ENCODE measurements around the gene WDR45B.

WDR45B gene

DNA sequence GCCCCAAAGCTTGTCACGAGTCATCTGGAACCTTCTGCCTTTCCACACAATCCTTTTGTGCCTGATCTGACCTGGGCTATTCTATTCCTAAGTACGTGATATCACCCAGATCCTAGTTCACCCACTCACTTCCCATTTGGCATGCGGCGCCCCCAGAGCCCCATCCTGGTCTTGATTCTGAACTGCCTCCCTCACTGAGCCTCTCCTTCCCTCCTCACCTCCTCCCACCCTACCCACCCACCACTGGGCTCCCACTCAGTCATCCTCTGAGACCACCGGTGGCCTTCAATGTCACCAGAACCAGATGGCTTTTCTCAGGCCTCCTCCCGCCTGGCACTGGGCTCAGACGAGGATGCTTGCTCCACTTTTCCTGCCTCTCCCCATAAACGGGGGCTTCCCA is 18.5 kb downstream of the WDR45B start:
- DNase-seq (ENCODE audit: low spot score): no peak

DNA sequence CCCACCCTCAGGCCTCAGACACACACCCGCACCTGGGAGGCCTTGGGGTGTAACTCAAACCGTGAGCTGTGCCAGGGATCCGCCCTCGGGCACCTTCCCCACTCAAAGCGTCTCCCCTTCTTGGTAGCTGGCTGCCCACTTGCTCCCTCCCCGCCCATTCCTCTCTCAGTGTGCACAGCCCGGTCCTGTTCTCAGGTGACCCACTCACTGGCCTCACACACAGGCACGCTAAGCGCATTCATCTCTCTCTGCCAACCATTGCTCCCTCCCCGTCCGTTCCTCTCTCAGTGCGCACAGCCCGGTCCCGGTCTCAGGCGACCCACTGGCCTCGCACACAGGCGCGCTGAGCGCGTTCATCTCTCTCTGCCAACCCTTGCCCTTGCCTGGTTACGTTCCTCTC is 20.8 kb downstream of the WDR45B start:
- DNase-seq (ENCODE audit: low spot score): no peak

DNA sequence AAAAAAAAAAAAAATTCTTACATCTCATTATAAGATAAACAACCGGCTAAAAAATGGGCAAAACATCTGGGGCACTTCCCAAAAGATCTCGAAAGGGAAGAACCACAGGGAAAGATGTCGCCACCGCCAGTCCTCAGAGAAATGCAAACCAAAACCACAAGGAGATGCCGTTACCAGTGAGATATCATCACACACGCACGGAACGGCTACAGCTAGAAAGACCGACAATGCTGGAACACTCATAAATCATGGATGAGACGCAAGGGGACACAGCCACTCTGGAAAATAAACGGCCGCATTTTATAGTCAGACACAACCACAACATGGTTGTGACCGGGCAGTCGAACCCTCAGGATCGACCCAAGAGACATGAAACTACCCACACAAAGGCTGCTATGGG is 24.5 kb downstream of the WDR45B start:
- DNase-seq (ENCODE audit: low spot score): no peak

DNA sequence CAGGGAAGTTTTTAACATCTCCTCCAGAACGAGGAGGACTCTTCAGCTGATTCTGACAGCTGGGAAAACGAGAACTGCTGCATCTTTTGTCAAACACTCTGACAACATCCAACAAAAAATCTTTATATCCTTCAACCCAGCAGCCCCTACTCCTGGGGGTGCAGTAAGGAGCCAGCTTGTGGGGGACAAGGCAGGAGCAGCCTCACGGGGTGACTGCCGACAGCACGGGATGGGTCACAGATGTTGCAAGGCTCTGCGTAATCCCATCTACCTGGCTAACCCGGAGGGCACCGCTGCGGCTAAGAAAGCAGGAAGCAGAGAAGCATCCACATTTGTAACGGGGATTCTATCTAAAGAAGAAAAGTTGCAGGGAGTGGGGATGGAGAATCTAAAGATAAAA is 28.6 kb downstream of the WDR45B start:
- no peak for DNase-seq (ENCODE audit: low spot score)

DNA sequence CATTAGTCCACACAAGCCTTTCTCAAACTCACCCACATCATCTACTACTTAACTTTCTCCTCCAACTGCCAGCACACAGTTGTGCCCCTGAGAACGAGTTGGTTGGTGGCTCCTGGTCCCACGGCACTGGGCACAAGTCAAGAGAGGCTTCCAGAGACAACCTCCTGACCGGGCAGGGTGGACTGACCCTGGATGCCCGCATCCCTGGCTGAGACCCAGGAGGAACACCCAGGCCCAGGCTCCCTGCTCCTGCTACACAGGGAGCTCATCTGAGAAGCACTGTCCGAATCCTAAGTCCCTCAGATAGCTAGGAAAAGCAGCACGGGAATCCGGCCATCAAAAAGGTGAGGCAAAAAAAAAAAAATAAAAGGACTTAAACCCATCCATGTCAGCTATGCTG is 29.0 kb downstream of the WDR45B start:
- DNase-seq (ENCODE audit: low spot score): no peak

DNA sequence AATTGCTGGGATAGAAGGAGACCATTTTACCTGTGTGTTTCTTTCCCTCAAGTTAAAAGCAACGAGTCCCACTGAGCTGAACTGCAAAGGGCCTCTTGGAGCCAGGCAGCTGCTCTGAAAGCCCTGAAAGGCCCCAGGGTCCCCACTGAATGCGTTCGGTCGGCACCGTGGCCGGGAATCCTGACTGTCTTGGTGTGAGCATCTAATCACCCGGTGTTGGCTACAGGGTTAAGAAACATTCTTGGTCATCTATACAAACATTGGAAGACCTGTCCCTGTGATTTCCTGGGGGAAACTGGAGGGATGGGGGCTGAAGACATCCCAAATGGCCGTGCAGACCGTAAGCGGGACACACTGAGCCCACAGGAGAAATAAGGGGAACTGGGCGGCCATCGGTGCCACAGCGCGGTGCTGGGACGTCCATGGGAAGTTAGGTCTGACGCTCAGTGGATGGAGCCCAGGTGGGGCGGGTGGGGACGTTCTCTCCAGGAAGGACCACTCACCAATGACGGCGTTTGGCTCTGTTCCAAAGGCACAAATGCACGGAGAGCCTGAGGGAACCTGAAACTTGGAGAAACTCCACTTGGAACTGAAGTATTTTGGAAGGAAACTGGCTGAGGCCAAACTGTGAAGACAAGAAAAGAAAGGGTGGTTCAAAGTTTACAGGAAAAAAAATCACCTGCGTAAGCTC is 32.1 kb downstream of the WDR45B start:
- no peak for DNase-seq (ENCODE audit: low spot score)

DNA sequence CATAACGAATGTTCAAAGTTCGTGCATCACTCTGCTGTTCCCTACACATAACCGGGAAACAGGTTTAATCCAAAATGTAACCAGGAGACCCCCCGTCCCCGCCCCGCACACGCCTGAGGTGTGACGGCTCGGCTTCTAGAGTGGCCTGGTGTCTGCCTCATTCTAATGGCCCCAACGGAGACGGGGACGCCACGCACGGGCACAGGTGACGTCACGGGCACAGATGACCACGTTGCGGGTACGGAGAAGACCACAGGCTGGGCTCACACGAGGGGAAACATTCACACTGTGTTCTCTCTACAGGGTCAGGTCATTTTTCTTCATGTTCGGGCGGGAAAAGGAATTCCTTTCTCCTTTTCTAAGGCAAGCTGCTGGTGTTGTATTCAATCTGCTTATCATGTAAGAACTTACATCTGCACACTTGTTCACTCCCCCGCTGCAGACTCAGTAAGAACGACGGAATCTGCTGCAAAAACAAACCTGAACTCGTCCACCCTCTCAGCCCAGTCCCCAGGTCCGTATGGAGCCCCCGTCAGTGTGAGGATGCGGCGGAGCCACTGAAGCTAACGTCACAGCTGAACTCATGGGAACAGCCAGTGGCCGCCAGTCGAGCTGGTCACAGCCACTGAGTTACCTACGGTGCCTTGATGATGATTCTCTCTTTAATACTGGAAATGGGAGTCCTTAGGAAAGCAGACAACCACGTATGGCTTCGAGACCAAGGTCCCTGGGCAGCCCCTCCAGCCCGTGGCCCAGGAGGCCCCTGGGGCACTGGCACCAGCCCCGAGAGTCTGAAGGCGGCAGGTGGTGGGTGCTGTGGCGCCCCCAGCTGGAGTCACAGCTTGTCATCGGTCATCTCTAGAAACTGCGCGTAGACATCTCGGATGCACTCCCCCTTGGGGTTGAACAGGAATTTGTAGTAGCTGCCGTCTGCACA is 32.9 kb downstream of the WDR45B start:
- no peak for DNase-seq (ENCODE audit: low spot score)

DNA sequence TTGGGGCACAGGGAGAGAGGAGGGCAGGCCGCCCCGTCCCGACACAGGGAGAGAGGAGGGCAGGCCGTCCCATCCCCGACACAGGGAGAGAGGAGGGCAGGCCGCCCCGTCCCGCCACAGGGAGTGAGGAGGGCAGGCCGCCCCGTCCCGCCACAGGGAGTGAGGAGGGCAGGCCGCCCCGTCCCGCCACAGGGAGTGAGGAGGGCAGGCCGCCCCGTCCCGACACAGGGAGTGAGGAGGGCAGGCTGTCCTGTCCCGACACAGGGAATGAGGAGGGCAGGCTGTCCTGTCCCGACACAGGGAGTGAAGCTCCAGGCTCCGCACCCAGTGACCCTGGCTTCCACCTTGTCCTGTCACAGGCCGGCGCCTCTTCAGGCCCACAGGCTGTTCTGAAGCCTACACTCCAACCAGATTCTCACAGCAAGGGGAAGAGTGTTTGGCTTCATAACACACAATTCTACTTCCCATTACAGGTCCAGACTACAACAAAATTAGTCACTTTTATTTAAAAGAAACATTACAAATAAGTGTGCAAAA is 34.1 kb downstream of the WDR45B start:
- no peak for DNase-seq (ENCODE audit: low spot score)

DNA sequence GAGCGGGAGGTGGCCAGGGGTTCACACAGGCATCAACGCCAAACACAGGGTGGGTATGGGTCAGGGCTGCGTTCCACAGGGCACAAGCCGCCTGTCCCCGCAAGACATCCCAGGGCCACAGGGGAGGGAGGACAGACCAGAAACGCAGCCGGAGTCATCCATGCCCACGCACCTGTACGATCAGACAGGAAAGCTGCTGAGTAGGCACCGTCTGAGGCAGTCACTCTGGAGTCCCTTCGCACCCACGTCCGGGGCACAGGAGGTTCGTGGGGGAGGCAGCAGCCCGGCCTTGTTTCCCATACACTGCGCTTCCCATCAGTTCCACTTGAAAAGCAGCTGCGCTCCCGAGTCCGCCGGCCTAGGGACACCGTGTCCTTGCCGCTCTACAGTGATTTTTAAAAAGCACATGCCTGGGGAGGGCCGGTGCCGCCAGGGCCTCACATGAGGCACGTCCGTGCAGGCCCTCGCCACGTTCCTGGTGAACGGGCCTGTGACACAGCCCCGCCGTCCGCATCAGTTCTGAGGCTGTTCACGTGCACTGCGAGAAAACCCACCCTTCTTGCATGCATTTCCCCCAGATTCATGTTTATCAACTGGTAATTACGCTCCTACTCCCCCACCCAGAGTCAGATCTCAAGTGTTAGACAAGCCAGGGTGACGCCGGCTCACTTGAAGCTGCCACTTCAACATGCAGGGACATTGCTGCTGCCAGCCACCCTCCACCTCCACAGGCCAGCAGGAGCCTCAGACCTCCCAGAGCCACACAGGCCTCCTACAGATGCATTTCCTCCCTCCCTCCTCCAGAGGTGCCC is 34.8 kb downstream of the WDR45B start:
- peak; percentile 42 for DNase-seq (ENCODE audit: low spot score)

DNA sequence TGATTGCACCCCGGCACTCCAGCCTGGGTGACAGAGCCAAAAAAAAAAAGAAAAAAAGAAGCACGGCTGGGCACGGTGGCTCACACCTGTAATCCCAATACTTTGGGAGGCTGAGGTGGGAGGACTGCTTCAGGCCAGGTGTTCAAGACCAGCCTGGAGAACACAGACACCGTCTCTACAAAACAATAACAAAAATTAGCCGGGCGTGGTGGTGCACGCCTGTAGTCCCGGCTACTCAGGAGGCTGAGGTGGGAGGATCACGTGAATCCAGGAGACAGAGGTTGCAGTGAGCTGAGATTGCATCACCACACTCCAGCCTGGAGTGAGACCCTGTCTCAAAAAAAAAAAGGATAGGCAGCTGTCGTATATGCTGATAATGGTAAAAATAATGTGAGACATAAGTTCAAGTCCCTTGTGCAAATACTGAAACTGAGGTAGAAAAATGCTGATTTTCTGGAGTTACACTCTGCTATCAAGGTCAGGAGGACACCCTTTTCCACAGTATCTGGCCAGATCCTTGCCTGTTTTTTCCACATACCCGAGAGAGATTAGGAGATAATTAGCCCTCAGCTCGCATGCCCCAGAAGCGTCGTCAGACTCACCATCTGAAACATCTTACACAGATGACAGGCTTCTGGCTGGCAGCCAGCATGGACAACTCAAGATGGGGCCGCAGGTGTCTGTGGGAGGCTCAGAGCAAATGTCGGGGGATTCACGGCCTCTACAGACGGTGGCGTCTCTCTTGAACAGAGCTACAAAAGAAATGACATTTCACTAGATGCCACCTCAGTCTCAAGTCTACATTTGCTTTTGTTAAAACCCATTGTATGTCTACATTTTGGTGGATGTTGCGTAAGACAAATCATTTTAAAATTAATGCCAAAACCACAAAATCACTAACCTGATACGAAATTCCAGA is 36.8 kb downstream of the WDR45B start:
- peak; percentile 98 for DNase-seq (ENCODE audit: low spot score)

DNA sequence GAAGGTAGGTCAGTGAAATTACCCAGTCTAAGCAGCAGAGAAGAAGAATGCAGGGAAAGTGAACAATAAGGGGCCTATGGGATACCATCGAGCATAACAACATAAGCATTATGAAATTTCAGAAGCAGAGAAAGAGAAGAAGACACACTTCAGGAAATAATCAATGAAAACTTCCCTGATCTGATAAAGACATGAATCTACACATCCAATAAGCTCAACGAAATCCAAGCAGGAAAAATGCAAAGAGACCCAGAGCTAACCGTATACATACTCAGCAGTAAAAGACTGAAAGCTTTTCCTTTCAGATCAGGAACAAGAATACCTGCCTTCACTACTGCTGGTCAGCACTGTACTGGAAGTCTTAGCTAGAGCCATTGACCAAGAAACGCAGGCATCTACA is 38.6 kb downstream of the WDR45B start:
- no peak for DNase-seq (ENCODE audit: low spot score)

DNA sequence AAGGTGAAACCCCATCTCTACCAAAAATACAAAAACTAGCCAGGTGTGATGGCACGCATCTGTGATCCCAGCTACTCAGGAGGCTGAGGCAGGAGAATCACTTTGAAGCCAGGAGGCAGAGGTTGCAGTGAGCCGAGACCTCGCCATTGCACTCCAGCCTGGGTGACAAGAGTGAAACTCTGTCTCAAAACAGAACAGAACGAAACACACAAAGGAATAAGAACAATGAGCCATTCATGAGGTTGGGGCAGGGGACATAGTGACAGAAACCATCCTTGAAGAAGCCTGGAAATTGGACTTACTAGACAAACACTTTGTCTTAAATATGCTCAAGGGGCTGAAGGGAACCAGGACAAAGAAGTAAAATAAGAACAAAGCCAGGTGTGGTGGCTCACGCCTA is 39.4 kb downstream of the WDR45B start:
- no peak for DNase-seq (ENCODE audit: low spot score)

DNA sequence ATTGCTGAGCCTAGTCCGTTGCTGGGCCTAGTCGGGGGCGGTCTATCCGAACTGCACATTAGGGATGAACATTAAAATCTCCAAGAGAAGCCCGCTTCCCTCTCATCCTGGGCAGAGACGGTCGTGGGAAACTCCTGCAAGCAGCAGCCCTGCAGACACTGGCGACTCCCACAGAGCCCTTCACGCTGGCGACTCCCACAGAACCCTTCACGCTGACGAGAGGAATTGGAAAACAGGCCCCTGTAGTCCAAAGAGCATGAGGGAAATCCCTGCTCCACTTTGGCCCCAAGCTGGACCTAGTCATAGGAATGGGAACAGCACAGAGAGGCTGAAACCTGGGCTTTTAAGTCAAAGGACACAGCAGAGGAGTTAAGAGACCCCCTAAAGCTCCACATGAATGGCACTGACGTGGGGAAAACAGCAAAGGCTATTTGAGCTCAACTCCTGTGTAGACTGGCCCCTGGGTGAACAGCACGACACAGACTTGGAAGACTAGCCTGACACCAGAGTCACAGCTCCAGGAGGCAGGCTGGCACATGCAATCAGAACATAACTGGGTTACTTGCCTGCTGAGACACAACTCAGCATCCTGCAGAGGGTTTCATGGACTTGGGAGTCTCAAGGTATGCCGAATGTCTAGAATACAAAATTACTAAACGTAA is 42.2 kb downstream of the WDR45B start:
- no peak for DNase-seq (ENCODE audit: low spot score)

DNA sequence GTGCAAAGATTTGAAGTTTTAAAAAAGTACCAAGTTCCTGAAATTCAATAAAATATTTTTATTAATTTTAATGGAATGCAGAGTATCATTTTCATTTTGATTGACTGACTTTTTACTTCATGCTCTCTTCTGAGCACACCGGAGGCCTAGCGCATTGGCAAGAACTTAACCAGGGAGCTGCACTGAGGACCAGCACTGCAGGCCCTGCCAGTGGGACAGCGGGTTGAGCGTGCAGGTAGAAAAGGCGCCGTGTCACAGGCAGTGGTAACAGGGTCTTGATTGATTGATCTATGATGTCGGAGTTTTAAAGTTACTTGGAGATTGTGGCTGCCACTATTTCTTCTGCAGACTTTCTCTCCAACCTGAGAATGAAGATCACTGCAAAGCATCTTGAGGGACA is 43.7 kb downstream of the WDR45B start:
- DNase-seq (ENCODE audit: low spot score): no peak

DNA sequence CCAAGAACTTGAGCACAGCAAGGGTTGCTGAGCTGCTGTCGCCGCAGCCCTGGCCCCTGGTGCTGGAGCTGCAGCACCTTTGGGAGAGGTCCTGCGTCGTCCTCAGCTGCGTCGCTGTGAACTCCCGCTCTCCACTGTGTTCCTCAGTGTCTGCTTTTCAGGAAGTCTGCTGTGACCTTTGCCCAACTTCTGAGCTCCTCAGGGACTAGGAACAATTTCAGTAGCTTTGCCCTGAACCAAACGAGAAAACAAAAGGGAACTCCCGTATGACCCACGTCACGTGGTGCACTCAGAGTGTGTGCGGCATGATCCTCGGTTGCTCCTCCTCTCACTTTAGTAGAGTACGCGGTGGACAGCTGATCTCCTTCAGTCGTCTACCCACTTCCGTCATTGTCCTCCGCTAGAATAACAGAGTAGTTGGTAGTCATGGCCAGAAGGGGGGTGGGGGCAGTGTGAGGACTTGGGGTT is 44.2 kb downstream of the WDR45B start:
- no peak for DNase-seq (ENCODE audit: low spot score)

DNA sequence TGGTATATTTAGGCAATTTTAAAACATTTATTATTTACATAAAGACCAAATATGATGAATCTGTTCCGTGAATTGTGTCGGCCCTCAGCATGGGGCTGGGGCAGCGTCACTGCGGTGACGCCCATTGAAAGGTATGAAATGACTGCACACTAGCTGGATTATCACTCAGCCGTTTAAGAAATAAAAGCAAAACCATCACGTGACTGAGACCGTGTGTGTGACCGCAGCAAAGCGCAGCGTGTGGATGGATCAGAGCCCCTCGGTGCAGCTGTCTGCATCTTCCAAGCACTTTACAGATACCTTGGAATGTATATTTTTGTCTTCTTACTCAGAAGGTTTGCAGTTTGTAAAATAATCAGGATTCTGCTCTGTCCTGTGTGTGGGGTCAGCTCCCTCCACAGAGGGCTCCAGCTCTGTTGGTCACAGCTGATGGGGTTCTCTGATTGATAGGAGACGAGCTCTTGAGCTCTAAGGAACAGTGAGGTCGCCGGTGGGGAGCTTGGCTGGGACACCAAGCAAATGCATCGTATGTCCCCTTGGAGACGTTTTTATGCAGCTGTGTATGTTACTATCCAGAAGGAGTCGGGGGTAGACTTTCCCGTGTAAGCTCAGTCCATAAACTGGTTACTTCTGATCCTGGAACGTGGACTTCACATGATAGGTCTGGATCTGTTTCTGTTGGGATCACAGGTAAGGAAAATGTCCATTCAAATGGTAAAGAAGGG is 45.1 kb downstream of the WDR45B start:
- DNase-seq (ENCODE audit: low spot score): no peak

DNA sequence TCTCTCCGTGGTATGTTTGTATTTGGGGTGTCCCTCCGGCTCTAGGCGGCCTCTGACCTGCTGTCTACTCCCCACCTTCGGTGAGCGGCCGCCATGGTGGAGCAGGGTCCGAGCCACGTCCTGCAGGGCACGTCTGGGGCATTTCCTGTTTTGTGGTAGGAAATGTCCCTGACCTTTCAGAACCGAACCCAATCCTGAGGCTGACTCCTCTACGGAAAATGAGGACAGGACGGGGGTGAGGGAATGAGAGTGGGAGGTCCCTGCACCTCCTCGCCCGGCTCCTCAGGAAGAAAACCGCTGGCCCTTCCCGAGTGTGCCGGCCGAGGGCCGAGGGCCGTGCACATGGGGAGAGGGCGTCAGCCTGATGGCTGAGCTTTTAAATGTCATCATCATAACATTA is 45.8 kb downstream of the WDR45B start:
- DNase-seq (ENCODE audit: low spot score): no peak

DNA sequence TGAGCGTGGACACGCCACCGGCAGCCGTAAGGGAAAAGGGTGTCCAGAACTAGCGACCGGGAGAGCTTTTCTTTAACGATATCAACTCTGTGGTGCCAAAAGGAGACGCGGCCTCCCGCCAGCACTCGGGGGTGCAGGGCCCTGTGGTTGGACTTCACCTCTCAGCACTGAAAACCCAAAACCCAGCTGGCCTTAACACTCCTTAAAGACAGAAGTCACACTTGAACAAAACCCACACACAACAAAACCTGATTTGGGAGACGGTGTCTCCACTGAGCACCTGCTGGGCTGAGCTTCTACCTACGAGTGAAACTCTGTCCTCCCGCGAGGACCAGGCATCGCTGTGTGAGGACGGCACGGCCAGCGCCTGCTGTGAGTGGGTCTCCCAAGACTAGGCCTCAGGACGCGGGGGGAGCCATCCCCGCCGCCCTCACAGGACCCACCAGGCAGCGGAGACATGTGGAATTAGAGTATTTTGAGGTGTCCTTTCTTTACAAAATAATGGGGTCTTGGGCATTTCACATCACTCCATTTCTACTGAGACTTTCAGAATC is 46.7 kb downstream of the WDR45B start:
- DNase-seq (ENCODE audit: low spot score): no peak
